Stromal cell of bone marrow (primary cell): ENCODE data around the gene EIF4B.

ENCODE experiments used
- DNase-seq: peaks from one replicate; pipeline ENCODE4 v3.0.0-alpha.2; 2012; ENCODE audit warnings: low read depth

Gene EIF4B

DNA sequence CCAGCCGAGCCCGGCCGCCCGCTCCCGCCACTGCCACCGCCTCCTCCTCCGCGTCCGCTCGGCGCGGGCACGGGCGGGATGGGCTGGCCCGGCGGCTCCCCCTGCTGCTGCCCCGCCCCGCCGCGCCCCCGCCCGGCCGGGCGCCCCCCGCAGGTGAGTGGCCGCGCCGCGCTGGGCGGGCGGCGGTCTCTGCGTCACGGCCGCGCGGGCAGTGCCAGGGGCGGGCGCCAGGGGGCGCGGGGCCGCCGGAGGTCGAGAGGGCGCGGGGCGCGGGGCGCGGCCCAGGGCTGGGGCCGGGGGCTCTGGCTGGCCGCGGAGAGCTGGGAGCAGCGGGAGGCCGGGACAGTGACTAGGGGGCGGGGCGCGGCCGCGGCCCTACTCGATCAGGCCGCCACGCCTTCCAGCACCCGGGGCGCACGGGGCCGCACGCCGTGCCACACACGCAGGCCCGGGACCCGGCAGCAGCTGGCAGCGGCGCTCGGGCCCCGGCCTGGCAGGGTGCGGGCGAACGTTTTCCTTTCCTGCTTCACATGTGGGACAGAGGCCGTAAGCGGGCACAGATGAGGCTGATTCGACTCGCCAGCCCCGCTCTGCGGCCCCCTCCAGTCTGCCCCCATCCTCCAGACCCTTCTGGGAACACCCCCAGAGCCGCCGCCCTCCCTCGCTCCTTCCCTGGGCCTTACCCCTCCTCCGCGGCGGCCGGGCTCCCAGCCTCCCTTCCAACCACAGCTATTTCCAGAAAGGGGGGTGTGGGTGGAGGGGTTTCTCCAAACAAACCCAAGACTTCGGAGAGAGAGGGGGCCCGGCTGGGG, 41.2 kb downstream of the EIF4B start:
- peak; percentile 63 for DNase-seq

DNA sequence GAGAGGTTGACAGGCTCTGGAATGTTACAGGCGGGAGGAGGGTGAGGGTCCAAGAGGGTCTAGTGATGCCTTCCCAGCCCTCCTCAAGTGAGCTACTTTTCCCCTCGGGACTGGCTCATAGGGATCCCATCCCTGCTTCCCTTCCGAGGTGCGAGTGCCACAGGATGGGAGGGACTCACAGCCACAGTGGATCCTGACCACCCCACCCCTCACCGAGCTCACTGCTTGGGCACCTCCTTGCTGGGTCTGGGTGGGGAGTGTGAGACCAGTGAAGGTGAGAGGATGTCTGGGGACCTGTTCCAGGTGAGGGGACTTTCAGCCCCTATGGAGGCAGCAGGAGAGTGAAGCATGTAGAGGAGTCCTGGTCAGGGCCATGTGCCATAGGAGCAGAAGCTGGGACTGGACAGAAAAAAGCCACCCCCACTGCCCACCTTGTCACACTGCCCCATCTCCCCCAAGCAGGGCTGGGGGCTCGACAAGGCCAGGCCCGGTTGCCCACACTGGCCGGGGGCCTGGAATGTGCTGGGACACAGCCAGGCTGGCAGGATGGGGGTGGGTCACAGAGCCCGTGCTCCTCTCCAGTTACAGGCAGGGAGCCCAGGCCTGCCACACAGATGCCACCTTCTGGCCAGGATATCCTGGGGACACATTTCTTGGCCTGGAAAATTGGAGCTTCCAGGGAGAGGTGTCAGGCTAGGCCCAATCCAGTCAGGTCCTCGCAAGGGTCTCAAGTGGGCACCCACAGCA, 42.0 kb downstream of the EIF4B start:
- no peak for DNase-seq

DNA sequence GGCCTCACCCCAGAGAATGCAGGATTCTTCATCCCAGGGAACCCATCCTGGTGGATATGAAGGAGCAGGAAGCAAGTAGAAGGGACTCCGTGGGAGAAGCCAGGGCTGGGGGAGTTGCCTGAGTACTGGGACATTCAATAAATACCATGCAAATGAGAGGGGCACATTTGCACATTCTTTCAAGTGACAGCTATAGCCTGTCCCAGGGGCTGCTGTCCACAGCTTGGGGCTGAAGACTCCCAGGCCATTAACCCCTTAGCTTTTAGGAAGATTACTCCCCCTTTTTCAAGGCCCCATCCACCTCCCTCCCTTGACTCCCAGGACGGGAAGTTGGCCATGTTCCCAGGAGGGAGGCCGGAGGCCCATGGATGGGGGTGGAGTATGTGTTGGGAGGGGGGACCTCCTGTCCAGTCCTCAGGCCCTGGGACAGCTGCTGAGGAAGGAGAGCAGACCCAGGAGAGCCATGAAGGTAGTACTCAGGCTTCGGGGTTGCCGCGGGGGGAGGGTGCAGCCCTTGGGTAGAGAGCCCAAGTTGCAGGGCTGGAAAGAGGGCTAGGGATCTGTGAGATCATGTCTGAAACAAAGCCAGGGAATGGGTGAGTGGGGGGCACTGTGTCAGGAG, 42.6 kb downstream of the EIF4B start:
- DNase-seq, result no peak

DNA sequence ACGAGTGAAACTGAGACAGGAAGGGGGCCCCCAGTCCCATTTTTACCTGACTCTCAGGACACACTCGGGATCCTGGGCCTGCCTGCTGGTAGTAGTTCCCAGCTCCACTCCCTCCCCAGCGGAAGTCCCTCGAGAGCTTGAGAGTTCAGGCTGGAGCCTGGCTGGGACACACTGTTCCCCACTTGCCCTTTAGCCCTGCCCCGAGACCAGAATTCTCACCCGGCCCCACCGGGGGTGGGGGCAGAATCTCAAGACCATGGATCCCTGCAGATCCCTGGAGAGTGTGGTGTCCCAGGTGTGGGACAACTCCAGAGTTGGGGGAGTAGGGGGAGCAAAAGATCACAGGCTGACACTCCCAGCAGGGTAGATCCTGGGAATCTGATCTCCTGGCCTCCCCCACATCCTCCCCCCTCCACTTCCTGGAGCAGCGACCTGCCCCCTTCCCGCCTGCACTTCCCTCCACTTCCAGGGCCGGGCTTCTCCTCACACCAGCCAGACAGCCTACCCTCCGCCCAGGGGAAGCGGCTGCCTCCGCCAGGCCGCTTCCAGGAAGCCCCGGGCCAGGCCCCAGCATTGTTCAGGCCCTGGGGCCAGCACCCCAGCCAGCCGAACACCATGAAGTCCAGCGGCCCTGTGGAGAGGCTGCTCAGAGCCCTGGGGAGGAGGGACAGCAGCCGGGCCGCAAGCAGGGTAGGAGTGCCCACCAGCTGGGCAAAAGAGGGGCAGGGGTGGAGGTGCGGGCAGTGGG, 43.5 kb downstream of the EIF4B start, which contains the start of gene TNS2:
Gene TNS2 (plus strand): TSS at position 495 of the 748 bp plus-strand sequence. CDS start 121 bp downstream, at position 616.
- no peak for DNase-seq

DNA sequence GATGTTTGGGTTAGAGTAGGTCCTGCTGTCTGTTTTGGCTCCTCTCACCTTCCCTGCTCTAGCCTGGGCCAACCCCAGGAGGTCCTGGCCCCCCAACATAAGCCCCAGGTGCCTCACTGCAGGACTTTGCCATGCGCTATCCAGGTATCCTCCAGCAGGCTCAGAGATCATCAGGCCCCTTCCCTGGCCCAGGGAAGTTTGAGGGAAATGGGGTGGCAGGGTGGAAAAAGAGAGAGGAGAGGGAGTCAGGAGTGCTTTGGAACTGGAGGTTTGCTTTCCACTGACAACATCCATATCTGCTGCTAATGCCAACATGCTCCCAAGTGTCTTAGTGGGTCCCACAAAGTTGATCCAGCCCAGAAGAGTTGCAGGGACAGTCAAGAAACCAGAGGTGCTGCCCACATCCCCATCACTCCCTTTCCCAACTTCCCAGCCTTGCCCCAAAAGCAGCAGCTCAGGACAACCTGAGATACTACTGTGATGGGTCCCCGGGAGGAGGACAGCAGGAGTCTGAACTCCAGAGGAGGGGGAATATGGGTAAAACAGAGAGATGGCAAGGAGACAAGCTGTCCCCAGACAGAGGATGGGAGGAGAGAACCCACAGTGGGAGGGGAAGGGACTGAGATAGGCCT, 44.3 kb downstream of the EIF4B start:
- no peak for DNase-seq

DNA sequence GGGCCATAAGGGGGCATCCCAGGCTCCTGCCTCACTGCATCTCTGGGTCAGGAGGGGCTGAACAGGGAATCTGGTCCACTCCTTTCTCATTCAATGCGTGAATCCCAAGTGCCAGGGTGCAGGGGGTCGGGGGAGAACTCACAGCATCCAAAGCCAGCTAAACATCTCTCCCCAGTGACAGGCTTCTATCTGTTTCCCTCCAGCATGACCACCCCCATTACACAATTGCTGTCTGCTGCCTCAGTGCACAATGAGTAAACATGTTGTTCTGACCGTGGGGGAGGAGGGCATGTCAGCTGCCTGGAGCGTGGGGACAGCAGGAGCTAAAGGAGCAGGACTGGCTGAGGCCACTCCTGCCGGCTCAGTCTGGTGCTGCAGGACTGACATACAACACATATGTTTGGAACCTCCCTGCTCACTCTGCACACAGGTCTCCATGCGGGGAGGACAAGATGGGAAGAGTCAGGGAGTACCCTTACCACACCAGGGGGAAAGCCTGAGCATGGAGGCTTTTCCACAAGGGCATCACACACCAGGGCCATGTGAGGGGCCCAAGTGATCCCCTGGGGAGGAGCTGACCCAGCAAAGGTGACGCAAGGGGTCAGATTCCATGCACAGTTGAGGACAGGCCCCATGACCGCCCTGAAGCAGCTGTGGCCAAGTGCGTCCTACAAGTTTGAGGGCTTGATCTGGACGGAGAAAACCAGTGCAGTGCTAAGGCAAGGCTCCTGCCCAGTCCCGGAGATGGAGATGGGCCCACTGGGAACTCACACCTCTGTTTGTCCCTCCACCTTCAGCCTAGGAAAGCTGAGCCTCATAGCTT, 45.0 kb downstream of the EIF4B start:
- peak; percentile 63 for DNase-seq

DNA sequence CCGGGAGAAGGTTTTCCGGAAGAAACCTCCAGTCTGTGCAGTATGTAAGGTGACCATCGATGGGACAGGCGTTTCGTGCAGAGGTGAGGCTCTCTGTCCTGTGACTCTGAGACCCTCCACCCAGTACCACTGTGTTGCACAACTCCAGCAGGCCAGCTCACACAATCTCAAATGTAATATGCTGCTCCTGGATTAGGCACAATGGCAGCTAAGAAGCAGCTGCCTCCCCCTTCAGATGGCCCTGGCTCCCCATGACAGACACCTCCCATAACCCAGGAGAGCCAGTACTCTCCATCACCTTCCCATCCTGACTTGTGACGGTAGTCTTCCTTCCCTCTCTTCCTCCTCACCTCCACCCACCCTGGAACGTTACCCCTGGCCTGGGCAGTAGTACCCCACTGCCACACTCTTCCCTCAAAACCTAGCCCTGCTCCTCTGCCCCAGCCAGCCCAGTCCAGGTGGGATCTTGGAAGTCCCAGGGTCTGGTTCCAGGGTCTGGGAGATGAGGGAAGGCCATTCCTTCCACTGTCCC, 45.7 kb downstream of the EIF4B start:
- no peak for DNase-seq

DNA sequence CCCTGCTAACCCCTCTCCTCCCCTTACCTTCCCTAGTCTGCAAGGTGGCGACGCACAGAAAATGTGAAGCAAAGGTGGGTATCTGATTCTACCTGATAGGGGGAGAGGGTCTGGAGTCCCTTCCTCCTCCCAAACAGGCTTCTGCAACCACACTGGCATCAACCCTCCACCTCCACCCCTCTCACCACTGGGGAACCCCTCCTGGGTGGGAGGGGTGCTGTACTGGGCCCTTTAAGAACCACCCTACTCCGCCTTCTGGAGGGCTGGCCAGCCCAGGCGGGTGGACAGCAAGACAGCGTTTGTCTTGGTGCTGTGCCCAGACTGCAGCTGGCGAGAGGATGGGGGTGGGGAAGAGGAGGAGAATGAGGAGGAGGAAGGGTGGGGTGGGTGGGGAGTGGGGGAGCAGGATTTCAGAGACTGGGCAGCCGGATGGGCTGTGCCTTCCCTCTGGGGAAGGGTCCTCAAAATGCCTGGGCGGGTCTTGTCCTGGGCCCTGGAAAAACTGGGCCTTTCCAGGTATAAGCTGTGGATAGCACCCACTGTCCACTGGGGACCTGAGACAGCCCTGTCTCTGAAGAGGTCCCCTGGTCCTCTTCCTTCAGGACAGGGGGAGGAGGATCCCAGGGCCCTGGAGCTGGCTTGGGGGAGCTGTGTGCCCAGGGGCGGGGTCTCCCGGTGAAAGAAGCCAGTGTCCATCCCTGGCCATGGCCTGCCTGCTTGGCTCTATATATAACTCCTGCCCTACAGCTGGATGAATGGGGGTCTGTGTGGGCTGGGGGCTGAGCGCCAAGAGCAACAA, 46.4 kb downstream of the EIF4B start:
- DNase-seq, result peak; percentile 81

DNA sequence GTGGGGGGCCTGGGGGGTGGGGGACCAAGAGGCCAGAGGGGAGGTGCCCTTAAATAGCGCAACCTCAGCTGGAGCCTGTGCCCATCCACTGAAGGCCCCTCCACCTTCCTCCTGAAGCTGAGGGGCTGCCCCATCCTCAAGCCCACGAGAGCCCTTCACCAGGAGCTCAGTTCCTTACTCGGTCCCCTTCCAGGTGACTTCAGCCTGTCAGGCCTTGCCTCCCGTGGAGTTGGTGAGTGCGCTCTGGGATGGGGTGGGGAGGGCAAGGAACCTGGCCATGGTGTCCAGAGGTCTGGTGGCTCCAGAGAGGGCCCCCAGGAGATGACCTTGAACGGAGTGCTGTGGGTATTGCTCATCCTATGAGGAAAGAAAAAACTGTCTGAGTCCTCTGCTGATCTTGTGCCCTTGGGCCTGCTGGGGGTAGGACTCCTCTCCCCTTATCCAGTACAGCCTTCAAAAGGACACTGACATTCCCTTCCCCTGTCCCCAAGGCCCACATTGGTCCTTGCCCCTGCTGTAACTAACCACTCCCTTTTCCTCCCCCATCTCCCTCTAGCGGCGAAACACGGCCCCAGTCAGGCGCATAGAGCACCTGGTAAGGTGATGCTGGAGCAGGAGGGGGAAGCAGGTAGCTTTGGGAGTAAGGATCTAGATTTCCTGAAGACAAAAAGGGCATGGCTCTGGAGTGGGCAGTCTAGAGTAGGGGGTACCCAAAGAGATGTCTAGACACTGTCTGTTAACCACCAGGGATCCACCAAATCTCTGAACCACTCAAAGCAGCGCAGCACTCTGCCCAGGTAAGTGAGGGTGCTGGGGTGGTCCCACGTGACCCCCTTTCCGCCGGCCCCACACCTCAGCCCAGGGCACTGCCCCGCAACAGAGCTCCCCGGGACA, 47.2 kb downstream of the EIF4B start:
- no peak for DNase-seq

DNA sequence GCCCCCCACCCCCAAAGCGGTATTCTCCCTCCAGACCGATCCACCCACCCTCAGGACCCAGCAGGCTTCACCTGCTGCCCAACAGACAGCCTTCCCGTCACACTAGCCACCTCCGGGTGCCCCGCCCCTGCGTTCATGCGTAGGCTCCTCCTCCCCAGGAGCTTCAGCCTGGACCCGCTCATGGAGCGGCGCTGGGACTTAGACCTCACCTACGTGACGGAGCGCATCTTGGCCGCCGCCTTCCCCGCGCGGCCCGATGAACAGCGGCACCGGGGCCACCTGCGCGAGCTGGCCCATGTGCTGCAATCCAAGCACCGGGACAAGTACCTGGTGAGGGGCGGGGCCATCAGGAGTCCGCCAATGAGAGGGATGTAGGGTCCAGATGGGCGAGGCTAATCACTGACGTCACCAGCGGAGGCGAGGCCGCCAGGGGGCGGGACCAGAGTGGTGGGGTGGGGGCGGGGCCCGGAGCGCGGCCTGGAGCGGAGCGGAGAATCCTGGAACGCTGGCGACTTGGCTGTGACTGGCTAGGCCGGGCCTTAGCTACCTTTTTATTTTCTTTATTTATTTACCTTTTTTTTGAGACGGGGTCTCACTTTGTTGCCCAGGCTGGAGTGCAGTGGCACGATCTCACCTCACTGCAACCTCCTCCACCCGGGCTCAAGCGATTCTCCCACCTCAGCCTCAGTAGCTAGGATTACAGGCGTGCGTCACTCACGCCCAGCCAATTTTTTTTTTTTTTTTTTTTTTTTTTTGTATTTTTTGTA, 48.0 kb downstream of the EIF4B start:
- DNase-seq, result no peak

DNA sequence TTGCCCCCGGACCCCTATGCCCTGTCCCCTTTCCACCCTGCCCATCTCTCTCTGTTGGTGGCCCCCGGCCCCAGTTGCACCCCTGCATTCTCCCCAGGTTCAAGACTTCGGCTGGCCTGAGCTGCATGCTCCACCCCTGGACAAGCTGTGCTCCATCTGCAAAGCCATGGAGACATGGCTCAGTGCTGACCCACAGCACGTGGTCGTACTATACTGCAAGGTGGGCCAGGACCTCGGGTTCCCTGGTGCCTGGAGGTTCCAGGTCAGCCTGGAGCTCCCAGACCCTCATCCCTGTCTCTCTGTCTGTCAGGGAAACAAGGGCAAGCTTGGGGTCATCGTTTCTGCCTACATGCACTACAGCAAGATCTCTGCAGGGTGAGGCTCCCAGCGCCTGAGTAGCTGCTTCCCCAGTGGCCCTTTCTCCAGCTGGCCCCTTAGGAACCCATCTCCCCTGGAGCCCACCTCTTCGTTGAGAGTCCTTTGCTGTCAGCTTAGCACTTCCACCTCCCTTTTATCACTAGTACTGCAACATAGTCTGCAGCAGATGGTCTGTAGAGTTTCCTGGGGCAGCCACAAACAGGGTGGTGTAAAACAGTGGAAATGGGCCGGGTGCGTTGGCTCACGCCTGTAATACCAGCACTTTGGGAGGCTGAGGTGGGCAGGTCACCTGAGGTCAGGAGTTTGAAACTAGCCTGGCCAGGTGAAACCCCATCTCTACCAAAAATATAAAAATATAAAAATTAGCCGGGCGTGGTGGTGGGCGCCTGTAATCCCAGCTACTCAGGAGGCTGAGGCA, 49.4 kb downstream of the EIF4B start:
- no peak for DNase-seq

DNA sequence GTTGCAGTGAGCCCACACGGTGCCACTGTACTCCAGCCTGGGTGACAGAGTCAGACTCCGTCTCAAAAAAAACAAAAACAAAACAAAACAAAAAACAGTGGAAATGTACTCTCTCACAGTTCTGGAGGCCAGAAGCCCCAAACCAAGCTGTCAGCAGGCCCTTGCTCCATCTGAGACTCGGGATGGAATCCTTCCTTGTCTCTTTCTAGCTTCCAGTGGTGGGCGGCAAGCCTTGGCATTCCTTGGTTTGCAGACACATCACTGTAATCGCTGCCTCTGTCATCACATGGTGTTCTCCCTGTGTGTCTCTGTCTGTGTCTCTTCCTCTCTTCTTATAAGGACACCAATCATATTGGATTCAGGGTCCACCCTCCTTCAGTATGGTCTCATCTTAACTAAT, 50.0 kb downstream of the EIF4B start:
- DNase-seq, result no peak

DNA sequence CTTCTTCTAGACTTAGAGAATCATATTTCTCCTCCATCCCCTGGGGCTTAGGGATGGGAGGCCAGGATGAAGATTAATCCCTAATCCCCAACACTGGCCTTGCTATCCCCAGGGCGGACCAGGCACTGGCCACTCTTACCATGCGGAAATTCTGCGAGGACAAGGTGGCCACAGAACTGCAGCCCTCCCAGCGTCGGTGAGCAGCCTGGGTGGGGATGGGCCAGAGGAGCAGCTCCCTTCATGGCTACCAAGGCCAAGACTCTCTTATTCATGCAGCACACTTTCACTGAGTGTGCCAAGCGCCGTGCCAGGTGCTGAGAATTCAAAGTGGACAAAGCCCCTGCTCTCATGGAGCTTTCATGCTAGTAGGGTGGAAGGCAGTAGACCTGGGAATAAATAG, 50.6 kb downstream of the EIF4B start:
- DNase-seq, result no peak

DNA sequence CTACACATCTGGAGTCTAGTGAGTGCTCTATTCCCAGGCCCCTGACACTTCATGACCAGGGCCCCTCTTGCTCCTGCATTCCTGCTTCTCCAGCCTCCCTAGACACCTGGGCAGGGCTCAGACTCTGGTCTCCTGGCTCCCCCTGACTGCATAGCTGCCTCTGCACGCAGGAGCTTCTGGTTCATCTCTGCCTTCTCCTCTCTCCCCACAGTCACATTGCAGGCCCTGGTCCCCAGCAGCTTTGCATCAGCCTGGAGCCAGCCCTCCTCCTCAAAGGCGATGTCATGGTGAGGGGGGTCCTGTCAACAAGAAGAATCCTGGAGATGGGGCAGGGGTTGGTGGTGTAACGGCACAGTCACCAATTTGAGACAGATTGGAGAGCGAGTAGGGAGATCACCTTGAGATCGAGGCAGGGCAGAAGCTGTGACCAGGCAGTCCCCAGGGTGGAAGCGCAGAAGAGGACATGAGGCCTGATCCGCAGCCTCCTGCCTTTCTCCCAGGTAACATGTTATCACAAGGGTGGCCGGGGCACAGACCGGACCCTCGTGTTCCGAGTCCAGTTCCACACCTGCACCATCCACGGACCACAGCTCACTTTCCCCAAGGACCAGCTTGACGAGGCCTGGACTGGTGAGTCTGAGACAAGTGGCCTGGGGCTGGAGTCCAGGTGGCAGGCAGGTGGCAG, 51.7 kb downstream of the EIF4B start:
- DNase-seq, result no peak

DNA sequence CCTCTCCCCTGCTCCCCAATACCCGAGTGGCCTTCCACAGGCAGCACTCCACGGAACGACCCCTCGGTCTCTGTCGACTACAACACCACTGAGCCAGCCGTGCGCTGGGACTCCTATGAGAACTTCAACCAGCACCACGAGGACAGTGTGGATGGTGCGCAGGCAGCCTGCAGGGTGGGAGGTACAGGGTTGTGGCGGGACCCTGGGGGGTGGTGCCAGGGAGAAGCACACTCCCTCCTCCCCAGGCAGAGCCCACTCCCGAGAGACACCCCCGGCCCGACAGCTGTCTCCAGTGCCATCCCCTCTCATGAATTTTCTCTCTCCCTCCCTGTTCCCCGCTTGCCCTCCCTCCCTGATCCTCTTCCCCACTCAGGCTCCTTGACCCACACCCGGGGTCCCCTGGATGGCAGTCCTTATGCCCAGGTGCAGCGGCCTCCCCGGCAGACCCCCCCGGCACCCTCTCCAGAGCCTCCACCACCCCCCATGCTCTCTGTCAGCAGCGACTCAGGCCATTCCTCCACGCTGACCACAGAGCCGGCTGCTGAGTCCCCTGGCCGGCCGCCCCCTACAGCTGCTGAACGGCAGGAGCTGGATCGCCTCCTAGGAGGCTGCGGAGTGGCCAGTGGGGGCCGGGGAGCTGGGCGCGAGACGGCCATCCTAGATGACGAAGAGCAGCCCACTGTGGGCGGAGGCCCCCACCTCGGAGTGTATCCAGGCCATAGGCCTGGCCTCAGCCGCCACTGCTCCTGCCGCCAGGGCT, 52.6 kb downstream of the EIF4B start:
- DNase-seq, result no peak
